H1 (cell line): ENCODE results near the gene ANKRD53. TPM values are rescaled to one million over a fixed set of nuclear protein-coding genes. Genes with fewer than 3 reads are reported as not detected.

Experiments used
- CTCF ChIA-PET: fragments of 300-600 bp; sonication (Branson Sonifier 250); formaldehyde crosslinking; loops from one replicate; lab custom pipeline; 2021; ENCODE audit not compliant: partially characterized antibody; lab: Charles Lee
- POLR2A ChIA-PET: fragments of 300-600 bp; sonication (Branson Sonifier 250); formaldehyde crosslinking; loops from one replicate; lab custom pipeline; 2021; ENCODE audit warnings: inconsistent platforms; ENCODE audit not compliant: partially characterized antibody; lab: Charles Lee
- DNase-seq, 2 experiments: peaks; one replicate each; pipeline versions ENCODE4 v3.0.0 to v3.0.0-alpha.2; 2010 to 2022; ENCODE audit warnings: low spot score in 2 of 2, low read depth in 1 of 2, mixed read lengths in 1 of 2
- FAIRE-seq: peaks from 2 replicates; lab custom pipeline; 2011; peaks lifted over from hg19 to GRCh38; lab: Jason Lieb, UNC
- H2AFZ ChIP-seq: 2 replicates; pipeline ENCODE4 v1.8.1; 2012; ENCODE audit warnings: low read length, inconsistent platforms
- H2AK5ac ChIP-seq: 2 replicates; pipeline ENCODE4 v1.6.1; 2013; ENCODE audit warnings: low read depth, low read length
- H2BK120ac ChIP-seq: replicated peaks from 2 replicates; pipeline ENCODE3; 2013; ENCODE audit warnings: low read depth, low read length, inconsistent platforms
- H2BK12ac ChIP-seq: 2 replicates; pipeline ENCODE4 v1.6.1; 2013; ENCODE audit warnings: low read depth, low read length
- H2BK15ac ChIP-seq: 2 replicates; pipeline ENCODE4 v1.6.1; 2013; ENCODE audit warnings: low read length
- H2BK20ac ChIP-seq: 2 replicates; pipeline ENCODE4 v1.6.1; 2013; ENCODE audit warnings: low read length
- H2BK5ac ChIP-seq: 2 replicates; pipeline ENCODE4 v1.6.1; 2013; ENCODE audit warnings: low read depth, low read length
- H3K14ac ChIP-seq: 2 replicates; pipeline ENCODE4 v1.6.1; 2013; ENCODE audit warnings: inconsistent platforms; ENCODE audit not compliant: insufficient read length
- H3K18ac ChIP-seq: 2 replicates; pipeline ENCODE4 v1.6.1; 2013; ENCODE audit warnings: low read length; ENCODE audit errors: extremely low read depth
- H3K23ac ChIP-seq: 2 replicates; pipeline ENCODE4 v1.6.1; 2013; ENCODE audit warnings: inconsistent platforms; ENCODE audit not compliant: insufficient read length
- H3K23me2 ChIP-seq: 2 replicates; pipeline ENCODE4 v1.6.1; 2013; ENCODE audit warnings: low read depth, low read length
- H3K27ac ChIP-seq: 2 replicates; pipeline ENCODE4 v1.6.1; 2011; ENCODE audit warnings: low read depth, low read length, inconsistent platforms
- H3K27me3 ChIP-seq, 4 experiments: replicated peaks in 1 of 4; 1 replicate in 1 of 4; 2 replicates in 3 of 4; pipeline versions ENCODE4 v1.6.1 to v1.8.1; 2011 to 2013; ENCODE audit warnings: low read length in 3 of 4, mild to moderate bottlenecking in 3 of 4, inconsistent platforms in 2 of 4, mixed read lengths in 2 of 4, moderate library complexity in 1 of 4; ENCODE audit not compliant: control insufficient read depth in 3 of 4, insufficient read depth in 3 of 4; ENCODE audit errors: extremely low read depth in 1 of 4
- H3K36me3 ChIP-seq, 4 experiments: 2 replicates each; pipeline versions ENCODE4 v1.6.1 to v1.8.1; 2011 to 2013; ENCODE audit warnings: mild to moderate bottlenecking in 4 of 4, low read length in 3 of 4, moderate library complexity in 2 of 4, control low read depth in 1 of 4, inconsistent platforms in 1 of 4; ENCODE audit not compliant: insufficient read depth in 4 of 4, control insufficient read depth in 2 of 4
- H3K4ac ChIP-seq: replicated peaks from 2 replicates; pipeline ENCODE3; 2013; ENCODE audit warnings: low read length, low read depth, mixed read lengths, inconsistent platforms; ENCODE audit not compliant: insufficient read length
- H3K4me1 ChIP-seq, 4 experiments: replicated peaks in 1 of 4; 1 replicate in 1 of 4; 2 replicates in 3 of 4; pipeline versions ENCODE4 v1.6.1 to v1.8.1; 2011 to 2013; ENCODE audit warnings: low read length in 3 of 4, inconsistent platforms in 2 of 4, mixed read lengths in 1 of 4; ENCODE audit not compliant: insufficient read depth in 4 of 4, control insufficient read depth in 3 of 4
- H3K4me2 ChIP-seq, 2 experiments: 2 replicates each; pipeline versions ENCODE4 v1.6.1 to v1.8.1; 2011 to 2013; ENCODE audit warnings: low read depth in 2 of 2, low read length in 2 of 2, control low read depth in 1 of 2, inconsistent platforms in 1 of 2, mild to moderate bottlenecking in 1 of 2; ENCODE audit not compliant: insufficient read depth in 1 of 2
- H3K4me3 ChIP-seq, 4 experiments: fragments of 200-600, 300-600 bp in 1 of 4; sonication (generic), shearing (Covaris generic), sonication (Bioruptor Twin) in 1 of 4; 2 replicates each; pipeline versions ENCODE4 v1.5.1 to v1.8.1; 2011 to 2016; ENCODE audit warnings: low read length in 4 of 4, low read depth in 3 of 4, control low read depth in 2 of 4, inconsistent platforms in 2 of 4, mild to moderate bottlenecking in 2 of 4, mixed read lengths in 1 of 4, moderate library complexity in 1 of 4; ENCODE audit not compliant: insufficient read depth in 2 of 4; ENCODE audit errors: extremely low read depth in 1 of 4
- H3K56ac ChIP-seq: replicated peaks from 2 replicates; pipeline ENCODE3; 2013; ENCODE audit warnings: low read depth, mild to moderate bottlenecking, mixed read lengths, low read length, inconsistent platforms; ENCODE audit not compliant: insufficient read length
- H3K79me1 ChIP-seq: 2 replicates; pipeline ENCODE4 v1.6.1; 2013; ENCODE audit warnings: low read depth, low read length, control low read depth
- H3K79me2 ChIP-seq, 2 experiments: 2 replicates each; pipeline versions ENCODE4 v1.6.1 to v1.8.1; 2012 to 2013; ENCODE audit warnings: low read length in 2 of 2, mild to moderate bottlenecking in 2 of 2, inconsistent platforms in 1 of 2; ENCODE audit not compliant: insufficient read depth in 2 of 2, control insufficient read depth in 1 of 2
- H3K9ac ChIP-seq, 4 experiments: replicated peaks in 1 of 4; 1 replicate in 1 of 4; 2 replicates in 3 of 4; pipeline versions ENCODE4 v1.6.1 to v1.8.1; 2011 to 2013; ENCODE audit warnings: low read depth in 3 of 4, low read length in 3 of 4, control low read depth in 2 of 4, mild to moderate bottlenecking in 2 of 4, moderate library complexity in 2 of 4, inconsistent platforms in 1 of 4; ENCODE audit errors: extremely low read depth in 1 of 4
- H3K9me3 ChIP-seq, 2 experiments: 2 replicates each; pipeline versions ENCODE4 v1.6.1 to v1.8.1; 2012 to 2013; ENCODE audit warnings: mild to moderate bottlenecking in 2 of 2, moderate library complexity in 2 of 2, control low read depth in 1 of 2, inconsistent platforms in 1 of 2, low read depth in 1 of 2, low read length in 1 of 2, mixed read lengths in 1 of 2; ENCODE audit not compliant: insufficient read depth in 2 of 2
- H4K20me1 ChIP-seq, 2 experiments: replicated peaks in 1 of 2; 2 replicates each; pipeline versions ENCODE3 to v1.8.1; 2011 to 2013; ENCODE audit warnings: inconsistent platforms in 2 of 2, low read length in 2 of 2, mild to moderate bottlenecking in 1 of 2; ENCODE audit not compliant: insufficient read depth in 2 of 2, control insufficient read depth in 1 of 2
- H4K5ac ChIP-seq: 2 replicates; pipeline ENCODE4 v1.6.1; 2013; ENCODE audit warnings: low read length, low read depth, mixed read lengths, inconsistent platforms; ENCODE audit not compliant: insufficient read length
- H4K8ac ChIP-seq: 2 replicates; pipeline ENCODE4 v1.8.0; 2013; ENCODE audit warnings: mild to moderate bottlenecking, moderate library complexity, low read length, inconsistent platforms; ENCODE audit not compliant: insufficient read depth; ENCODE audit errors: extremely low read depth
- H4K91ac ChIP-seq: replicated peaks from 2 replicates; pipeline ENCODE3; 2013; ENCODE audit warnings: low read length, mixed read lengths, inconsistent platforms; ENCODE audit not compliant: insufficient read length
- BCL11A ChIP-seq, 2 experiments: IDR thresholded peaks; one replicate each; pipeline ENCODE4 v1.6.1; 2011; ENCODE audit warnings: low read depth in 2 of 2, low read length in 2 of 2, mild to moderate bottlenecking in 2 of 2
- BRCA1 ChIP-seq: IDR thresholded peaks from 2 replicates; pipeline ENCODE4 v1.6.1; 2012; ENCODE audit warnings: low read depth, low read length, improper control_type of control experiment
- EZH2 ChIP-seq: fragments of 200-600 bp; sonication (generic); IDR thresholded peaks from 2 replicates; pipeline ENCODE4 v1.7.1; 2012; ENCODE audit warnings: low read depth, mild to moderate bottlenecking, moderate library complexity, low read length, inconsistent platforms; ENCODE audit not compliant: severe bottlenecking
- POLR2A ChIP-seq, 2 experiments: IDR thresholded peaks; 1 replicate in 1 of 2; 2 replicates in 1 of 2; pipeline ENCODE4 v1.6.1; 2011; ENCODE audit warnings: low read depth in 2 of 2, low read length in 2 of 2, mild to moderate bottlenecking in 2 of 2; ENCODE audit errors: control extremely low read depth in 1 of 2
- POLR2AphosphoS5 ChIP-seq: IDR thresholded peaks from 2 replicates; pipeline ENCODE4 v1.6.1; 2011; ENCODE audit warnings: low read depth, low read length
- TAF7 ChIP-seq: optimal IDR thresholded peaks from 2 replicates; pipeline ENCODE3; 2011; ENCODE audit warnings: low read depth, mild to moderate bottlenecking, inconsistent platforms, low read length, moderate library complexity, borderline replicate concordance
- TBP ChIP-seq: IDR thresholded peaks from 2 replicates; pipeline ENCODE4 v1.6.1; 2011; ENCODE audit warnings: low read depth, low read length, improper control_type of control experiment
- TCF12 ChIP-seq: IDR thresholded peaks from 2 replicates; pipeline ENCODE4 v1.6.1; 2011; ENCODE audit warnings: low read depth, mild to moderate bottlenecking, low read length
- ZNF274 ChIP-seq: IDR thresholded peaks from 2 replicates; pipeline ENCODE4 v1.7.0; 2012; ENCODE audit warnings: low read length, borderline replicate concordance; ENCODE audit errors: extremely low read depth
- WGBS, 2 experiments: shearing (Covaris generic) in 1 of 2; methylation state at CpG; one replicate each; pipeline versions ENCODE4 v1.1.6 to v1.1.7; 2013 to 2015; ENCODE audit warnings: low lambda C conversion rate in 2 of 2, mixed read lengths in 2 of 2, inconsistent platforms in 1 of 2, low coverage in 1 of 2, missing lambda C conversion rate in 1 of 2; ENCODE audit not compliant: insufficient replicate concordance in 2 of 2, insufficient coverage in 1 of 2, insufficient read length in 1 of 2; ENCODE audit errors: extremely low coverage in 1 of 2, missing lambda C conversion rate in 1 of 2; 5-methylcytosine and 5-hydroxymethylcytosine counted together
- polyA plus RNA-seq, 7 experiments: library from polyadenylated mRNA; depleted of rRNA in 3 of 7; stranded (reverse) in 5 of 7; unstranded in 2 of 7; fragments of >200 nt in 5 of 7; fragments of 200-250 nt in 2 of 7; gene quantifications; 1 replicate in 5 of 7; 2 replicates in 1 of 7; 4 replicates in 1 of 7; pipeline versions ENCODE4 v1.2.1 to v1.2.3, GENCODE V29; 2011 to 2013; ENCODE audit warnings: missing spikeins in 2 of 7, mixed read lengths in 2 of 7
- total RNA-seq: library from RNA; stranded (reverse); fragmentation: NEBNext Ultra II Directional; extraction: Animal tissue kit (Norgen Biotek cat#: 25700); gene quantifications from 2 replicates; pipeline ENCODE4 v1.2.1, GENCODE V29; 2021

Gene ANKRD53
- total and polyA plus RNA-seq, 2 of the 8 experiments (the other 6 are each of a cell fraction or from before 2014, with no cell fraction given) = 0.39 to 0.70 TPM

GRCh38 chr2:71006323-71006722, 27.9 kb downstream of the ANKRD53 start:
- H3K27ac ChIP-seq = no peak overlapping the region
- FAIRE-seq = no peak
- H3K56ac ChIP-seq = no peak overlapping the region
- no peaks in the 10 kb centered on the region for H3K79me1 ChIP-seq
- POLR2A ChIA-PET = no interaction called here
- no peak overlapping the region for H2BK15ac ChIP-seq
- H3K14ac ChIP-seq = no peak overlapping the region
- H3K4ac ChIP-seq = no peak overlapping the region
- H2BK5ac ChIP-seq = no peak overlapping the region
- no peak overlapping the region for H3K4me2 ChIP-seq
- H3K23ac ChIP-seq = no peak overlapping the region
- no peak overlapping the region for H2BK20ac ChIP-seq
- no peak for TF ChIP-seq TAF7
- TF ChIP-seq POLR2A (IDR thresholded peaks at IDR 0.05; ENCODE audit: control extremely low read depth in 1 of 2, low read depth in 2 of 2, low read length in 2 of 2) = no peak
- no peak for TF ChIP-seq ZNF274
- no peak for TF ChIP-seq TBP
- TF ChIP-seq BCL11A (IDR thresholded peaks at IDR 0.05; ENCODE audit: low read depth in 2 of 2, low read length in 2 of 2) = no peak
- no peak for TF ChIP-seq TCF12
- TF ChIP-seq POLR2AphosphoS5 = no peak
- TF ChIP-seq EZH2 = no peak
- TF ChIP-seq BRCA1 = no peak
- TF ChIP-seq, all 59 proteins: peak for 0
- H2BK12ac ChIP-seq = 0 out of 2 replicates have a peak overlapping the region, but pooled peaks have one; percentile 39
- H2AK5ac ChIP-seq = no peak overlapping the region
- no peaks in the 10 kb centered on the region; the same call in 1 of the 2 replicates for H3K23me2 ChIP-seq
- no peaks in the 10 kb centered on the region for H3K36me3 ChIP-seq
- H2AFZ ChIP-seq = no peak overlapping the region
- no peak overlapping the region for H3K4me3 ChIP-seq
- no peak overlapping the region for H4K91ac ChIP-seq
- no peaks in the 10 kb centered on the region for H3K9me3 ChIP-seq
- no peaks in the 10 kb centered on the region for H4K20me1 ChIP-seq
- no peak for DNase-seq
- H3K79me2 ChIP-seq = no peaks in the 10 kb centered on the region
- H4K8ac ChIP-seq = no peak overlapping the region
- H3K9ac ChIP-seq = no peak overlapping the region
- no peak overlapping the region for H3K18ac ChIP-seq
- CTCF ChIA-PET = interaction anchor here (0.6 to 3.1 kb wide), 8 partner anchors 15 to 162 kb away, joined by 3 to 21 read pairs (median 4); partner anchors contain the start of gene NAGK
- H3K27me3 ChIP-seq = no peaks in the 10 kb centered on the region; a peak in 1 of 7 replicates
- H2BK120ac ChIP-seq = no peak overlapping the region
- H4K5ac ChIP-seq = no peak overlapping the region
- H3K4me1 ChIP-seq = peaks cover 3 to 9% (median 6%) of the 10 kb centered on the region in 4 experiments; a peak in 5 of 7 replicates
- WGBS, 2 experiments = 79% methylated on average over 2 of the region's 2 CpGs; no CpG with 5 or more reads in 1 of the 2 experiments
